Measurements from ENCODE around the gene TOGARAM2. TPM values are rescaled to one million over a fixed set of nuclear protein-coding genes. Genes with fewer than 3 reads are reported as not detected.

Gene TOGARAM2
- total RNA-seq, 1 donor from 2014 or later = 0.72 TPM

- TF ChIP-seq CTCF (IDR thresholded peaks at IDR 0.05) = no peak
- Mint-ChIP-seq H3K4me3 (ENCODE audit: unreplicated experiment) (no peak overlapping the region), H3K27me3 (ENCODE audit: low read depth) (no peaks in the 10 kb centered on the region), H3K27ac (ENCODE audit: unreplicated experiment) (no peak overlapping the region), H3K36me3 (ENCODE audit: low read depth) (no peaks in the 10 kb centered on the region), H3K9me3 (ENCODE audit: low read depth) (no peaks in the 10 kb centered on the region), H3K4me1 (ENCODE audit: low read depth) (peaks cover 32% of the 10 kb centered on the region)
- no peak for DNase-seq (ENCODE audit: low spot score)
These were observed 8.9 kb downstream of the TOGARAM2 start for GRCh38 chr2:28989973-28990372.

- H3K4me3 Mint-ChIP-seq (ENCODE audit: unreplicated experiment) = no peak overlapping the region
These were observed 9.3 kb downstream of the TOGARAM2 start for GRCh38 chr2:28990445-28990844.

GRCh38 chr2:28991021-28991420 lies 9.9 kb downstream of the TOGARAM2 start:
- Mint-ChIP-seq H3K9me3 (ENCODE audit: low read depth) (no peaks in the 10 kb centered on the region), H3K27me3 (ENCODE audit: low read depth) (no peaks in the 10 kb centered on the region), H3K36me3 (ENCODE audit: low read depth) (no peaks in the 10 kb centered on the region), H3K27ac (ENCODE audit: unreplicated experiment) (peak overlapping the region; percentile 24), H3K4me1 (ENCODE audit: low read depth) (peaks cover 32% of the 10 kb centered on the region), H3K4me3 (ENCODE audit: unreplicated experiment) (no peak overlapping the region)
- no peak for DNase-seq (ENCODE audit: low spot score)
- TF ChIP-seq CTCF (IDR thresholded peaks at IDR 0.05) = no peak

More at GRCh38 chr2:28990445-28990844, 9.3 kb downstream of the TOGARAM2 start:
- DNase-seq (ENCODE audit: low spot score) = no peak
- Mint-ChIP-seq H3K4me1 (ENCODE audit: low read depth) (peaks cover 32% of the 10 kb centered on the region), H3K36me3 (ENCODE audit: low read depth) (no peaks in the 10 kb centered on the region), H3K27ac (ENCODE audit: unreplicated experiment) (no peak overlapping the region), H3K27me3 (ENCODE audit: low read depth) (no peaks in the 10 kb centered on the region), H3K9me3 (ENCODE audit: low read depth) (no peaks in the 10 kb centered on the region)
- TF ChIP-seq CTCF (IDR thresholded peaks at IDR 0.05) = no peak

GRCh38 chr2:28991460-28991859 lies 10.4 kb downstream of the TOGARAM2 start:
- H3K27me3 Mint-ChIP-seq (ENCODE audit: low read depth) = no peaks in the 10 kb centered on the region
- H3K36me3 Mint-ChIP-seq (ENCODE audit: low read depth) = no peaks in the 10 kb centered on the region
- peak overlapping the region; percentile 24 for H3K27ac Mint-ChIP-seq (ENCODE audit: unreplicated experiment)
- peaks cover 28% of the 10 kb centered on the region for H3K4me1 Mint-ChIP-seq (ENCODE audit: low read depth)
- H3K4me3 Mint-ChIP-seq (ENCODE audit: unreplicated experiment) = no peak overlapping the region
- DNase-seq (ENCODE audit: low spot score) = no peak
- no peak for TF ChIP-seq CTCF (IDR thresholded peaks at IDR 0.05)
- no peaks in the 10 kb centered on the region for H3K9me3 Mint-ChIP-seq (ENCODE audit: low read depth)

- DNase-seq (ENCODE audit: low spot score) = no peak
- Mint-ChIP-seq H3K4me3 (ENCODE audit: unreplicated experiment) (no peak overlapping the region), H3K27ac (ENCODE audit: unreplicated experiment) (no peak overlapping the region)
These were observed 12.3 kb downstream of the TOGARAM2 start for GRCh38 chr2:28993206-28993960.

More at GRCh38 chr2:28993206-28993960, 12.3 kb downstream of the TOGARAM2 start:
- Mint-ChIP-seq H3K9me3 (ENCODE audit: low read depth) (no peaks in the 10 kb centered on the region), H3K27me3 (ENCODE audit: low read depth) (peaks cover 4% of the 10 kb centered on the region), H3K36me3 (ENCODE audit: low read depth) (no peaks in the 10 kb centered on the region), H3K4me1 (ENCODE audit: low read depth) (peaks cover 32% of the 10 kb centered on the region)
- no peak for TF ChIP-seq CTCF (IDR thresholded peaks at IDR 0.05)

All from chondrocyte (in vitro differentiated cells).